K562 (cell line): ENCODE measurements around the gene DUS1L. TPM values are rescaled to one million over a fixed set of nuclear protein-coding genes. Genes with fewer than 3 reads are reported as not detected.

ENCODE experiments used
- CCAR2 ChIP-seq: fragments of 200-400 bp; formaldehyde crosslinking; IDR thresholded peaks from 2 replicates; pipeline ENCODE4 v1.6.1; 2017; ENCODE audit warnings: mild to moderate bottlenecking, low read depth, low read length
- E2F3 ChIP-seq: fragments of 250-450 bp; sonication (Bioruptor Pico); IDR thresholded peaks from 2 replicates; pipeline ENCODE4 v1.4.0; 2020; ENCODE audit warnings: mild to moderate bottlenecking
- HMBOX1 ChIP-seq: sonication (generic); IDR thresholded peaks from 2 replicates; pipeline ENCODE4 v1.6.1; 2016
- KDM2B ChIP-seq: fragments of 250-450 bp; sonication (Bioruptor Pico); IDR thresholded peaks from 2 replicates; pipeline ENCODE4 v1.8.0; 2021; ENCODE audit warnings: mild to moderate bottlenecking, moderate library complexity
- MAZ ChIP-seq, 2 experiments: fragments of 450-650 bp in 1 of 2; sonication (generic) in 1 of 2; formaldehyde crosslinking; IDR thresholded peaks in 1 of 2; conservative IDR thresholded peaks in 1 of 2; 2 replicates each; pipeline versions ENCODE4 v1.4.0 to v1.5.0; 2020; ENCODE audit warnings: mild to moderate bottlenecking in 1 of 2, missing genetic modification reagents in 1 of 2
- NEUROD1 ChIP-seq: fragments of 150-350 bp; IDR thresholded peaks from 2 replicates; pipeline ENCODE4 v1.6.1; 2014; ENCODE audit warnings: borderline replicate concordance, low read length, low read depth; ENCODE audit not compliant: partially characterized antibody
- PML ChIP-seq: IDR thresholded peaks from 2 replicates; pipeline ENCODE4 v1.6.1; 2012; ENCODE audit warnings: low read length, inconsistent platforms
- RBM14 ChIP-seq: fragments of 200-400 bp; formaldehyde crosslinking; IDR thresholded peaks from 2 replicates; pipeline ENCODE4 v1.6.1; 2018; ENCODE audit warnings: low read depth, mild to moderate bottlenecking, low read length, moderate library complexity, borderline replicate concordance; ENCODE audit not compliant: insufficient read depth
- SAP30 ChIP-seq: fragments of 200-600 bp; sonication (generic); IDR thresholded peaks from 2 replicates; pipeline ENCODE4 v1.6.1; 2012; ENCODE audit warnings: borderline replicate concordance, low read depth, mild to moderate bottlenecking, moderate library complexity, low read length, control low read depth, inconsistent platforms; ENCODE audit not compliant: insufficient read depth, poor library complexity, severe bottlenecking
- SRSF3 ChIP-seq: fragments of 200-400 bp; formaldehyde crosslinking; IDR thresholded peaks from 2 replicates; pipeline ENCODE4 v1.6.1; 2016; ENCODE audit warnings: mild to moderate bottlenecking, low read length, moderate library complexity; ENCODE audit not compliant: insufficient read depth
- ZBTB12 ChIP-seq: fragments of 250-450 bp; sonication (Bioruptor Pico); IDR thresholded peaks from 2 replicates; pipeline ENCODE4 v1.4.0; 2020
- ZNF232 ChIP-seq: sonication (generic); formaldehyde crosslinking; IDR thresholded peaks from 2 replicates; pipeline ENCODE4 v1.8.0; 2022; ENCODE audit warnings: mild to moderate bottlenecking, missing genetic modification reagents
- ZNF277 ChIP-seq: fragments of 250-450 bp; sonication (Bioruptor Pico); IDR thresholded peaks from 2 replicates; pipeline ENCODE4 v1.8.0; 2022; ENCODE audit warnings: inconsistent platforms, mild to moderate bottlenecking, moderate library complexity, borderline replicate concordance
- ZZZ3 ChIP-seq: fragments of 450-650 bp; IDR thresholded peaks from 2 replicates; pipeline ENCODE4 v1.6.1; 2016; ENCODE audit warnings: antibody characterized with exemption, mild to moderate bottlenecking, moderate library complexity
- polyA plus RNA-seq, 8 experiments: library from polyadenylated mRNA; depleted of rRNA in 4 of 8; stranded (reverse) in 5 of 8; unstranded in 3 of 8; fragments of >200 nt; fragmentation: Nextera tagmentation in 2 of 8; fragmentation: Illumina TruSeq in 1 of 8; extraction: Ambion mirVana in 2 of 8; extraction: Trizol in 1 of 8; gene quantifications; 2 replicates each; pipeline versions ENCODE4 v1.2.1 to v1.2.3, GENCODE V29; 2011 to 2014; ENCODE audit warnings: inconsistent platforms in 1 of 8, missing spikeins in 1 of 8
- total RNA-seq, 7 experiments: library from RNA; depleted of rRNA in 6 of 7; stranded (reverse); fragments of >200 nt in 6 of 7; fragmentation: Illumina TruSeq in 2 of 7; extraction: Trizol in 2 of 7; gene quantifications; 2 replicates each; pipeline versions ENCODE4 v1.2.1 to v1.2.3, GENCODE V29; 2011 to 2021; ENCODE audit warnings: low replicate concordance in 1 of 7

Gene DUS1L
- total and polyA plus RNA-seq, 9 of the 15 experiments (the other 6 are each of a cell fraction or from before 2014, with no cell fraction given) = 7.8 to 210 (median 83.9) TPM

- TF ChIP-seq ZNF277 (CRISPR knock-in tag) = no peak
- TF ChIP-seq NEUROD1 = peak; percentile 49
- TF ChIP-seq KDM2B = 0 out of 2 replicates have a peak, but pooled peaks have one; percentile 39
- TF ChIP-seq SRSF3 = no peak
- TF ChIP-seq HMBOX1 = no peak
- no peak for TF ChIP-seq CCAR2
- no peak for TF ChIP-seq RBM14
- TF ChIP-seq ZBTB12 (CRISPR knock-in tag) = no peak
- no peak for TF ChIP-seq PML
- TF ChIP-seq SAP30 = peak; percentile 89
- no peak for TF ChIP-seq E2F3 (CRISPR knock-in tag)
- TF ChIP-seq ZNF232 = no peak
- TF ChIP-seq MAZ (CRISPR knock-in tag; conservative IDR thresholded peaks at IDR 0.05 in 1 of 2, IDR thresholded peaks at IDR 0.05 in 1 of 2) = peak; percentile 68 to 82
- no peak for TF ChIP-seq ZZZ3
These were observed 34.9 kb downstream of the DUS1L start (continued) for GRCh38 chr17:82030470-82031302.
